ENCODE results near the gene THSD4.
"Not testable (repeated sequence)": the region's sequence is repeated elsewhere in the genome, so short reads cannot be mapped to it uniquely, and the experiment has no call there.

THSD4 gene

DNA sequence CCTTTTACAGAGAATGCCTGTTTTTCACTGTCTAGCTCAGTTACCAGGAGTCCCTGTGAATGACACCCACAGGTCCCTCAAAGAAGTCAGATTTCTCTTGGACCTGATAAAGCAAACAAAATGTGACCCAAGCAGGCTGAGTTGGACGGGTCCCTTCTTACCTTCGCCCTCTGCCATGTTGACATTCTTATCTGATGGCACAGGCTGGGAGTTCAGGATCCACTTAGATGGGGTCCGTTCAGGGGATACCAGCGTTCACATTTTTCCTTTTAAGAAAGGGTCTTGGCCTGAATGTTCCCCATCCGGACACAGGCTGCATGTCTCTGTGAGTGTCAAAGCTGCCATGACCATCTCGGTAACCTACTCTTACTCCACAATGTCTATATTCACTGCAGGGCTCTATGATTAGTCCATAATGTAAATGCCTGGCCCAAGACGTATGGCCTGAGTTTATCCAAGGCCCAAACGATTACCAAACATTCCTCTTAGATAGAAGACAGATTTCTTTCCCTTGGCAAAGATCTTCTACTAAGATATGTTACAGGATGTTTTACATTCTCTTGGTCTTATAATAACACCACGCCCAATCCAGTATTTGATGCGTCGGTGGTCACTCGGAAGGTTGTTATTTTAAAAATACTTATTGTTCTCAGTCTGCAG, 179.1 kb downstream of the THSD4 start:
- peak; percentile 43 for DNase-seq (ENCODE audit: low read depth)

DNA sequence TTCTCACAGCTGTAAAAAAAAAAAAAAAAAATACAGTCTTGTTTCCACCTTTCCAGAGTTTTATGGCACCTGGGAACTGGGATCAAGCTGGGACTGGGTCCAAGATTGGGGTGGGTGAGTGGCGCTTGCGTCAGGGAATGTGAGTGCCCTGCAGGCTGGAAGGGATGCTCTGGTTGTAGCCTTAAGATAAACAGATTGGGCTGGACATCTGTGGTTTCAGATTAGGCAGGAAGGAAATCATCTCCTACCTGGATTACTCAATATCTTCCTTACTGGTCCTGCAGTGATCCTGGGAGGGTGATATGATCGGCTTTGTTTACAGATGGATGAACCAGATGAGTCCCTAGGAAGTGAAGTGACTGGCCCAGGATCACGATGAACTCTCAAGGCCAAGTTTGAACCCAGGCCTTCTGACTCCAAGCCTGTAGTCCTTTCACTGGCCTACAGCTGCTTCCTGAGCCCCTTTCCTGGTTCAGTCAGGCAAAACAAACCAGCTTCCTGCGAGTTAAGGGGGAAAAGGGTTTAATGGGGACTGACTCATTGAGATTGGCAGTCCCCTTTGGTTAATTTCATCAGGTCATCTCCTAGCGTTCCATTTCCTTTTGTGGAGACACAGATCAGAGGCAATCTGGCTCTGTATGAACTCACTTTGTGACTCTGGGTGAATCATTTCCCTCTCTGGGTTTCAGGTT, 179.8 kb downstream of the THSD4 start:
- peak; percentile 97 for DNase-seq (ENCODE audit: low read depth)

DNA sequence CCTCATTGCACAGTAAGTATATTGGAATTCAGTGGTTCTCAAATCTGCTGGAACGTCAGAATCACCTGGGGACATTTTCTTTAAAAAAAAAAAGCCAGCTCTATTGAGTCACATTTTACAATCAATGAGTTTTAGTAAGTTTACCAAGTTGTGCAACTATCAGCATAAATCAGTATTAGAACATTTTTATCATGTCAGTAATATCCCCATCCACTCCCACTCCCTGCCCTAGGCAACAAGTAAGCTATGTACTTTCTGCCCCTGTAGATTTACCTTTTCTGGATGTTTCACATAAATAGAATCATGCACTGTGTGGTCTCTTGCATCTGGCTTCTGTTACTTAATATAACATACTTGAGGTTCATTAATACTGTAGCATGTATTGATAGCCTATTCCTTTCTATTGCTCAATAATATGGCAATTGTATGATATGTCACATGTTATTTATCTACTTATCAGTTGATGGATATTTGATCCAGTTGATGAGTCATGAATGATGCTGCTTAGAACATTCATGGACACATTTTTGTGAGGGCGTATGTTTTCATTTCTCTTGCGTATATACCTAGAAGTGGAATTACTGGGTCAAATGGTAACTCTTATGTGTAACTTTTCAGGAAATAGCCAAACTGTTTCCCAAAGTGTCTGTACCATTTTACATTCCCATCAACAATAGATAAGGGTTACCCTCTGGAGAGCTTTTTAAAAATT, 180.5 kb downstream of the THSD4 start:
- DNase-seq (ENCODE audit: low read depth) = peak; percentile 54

DNA sequence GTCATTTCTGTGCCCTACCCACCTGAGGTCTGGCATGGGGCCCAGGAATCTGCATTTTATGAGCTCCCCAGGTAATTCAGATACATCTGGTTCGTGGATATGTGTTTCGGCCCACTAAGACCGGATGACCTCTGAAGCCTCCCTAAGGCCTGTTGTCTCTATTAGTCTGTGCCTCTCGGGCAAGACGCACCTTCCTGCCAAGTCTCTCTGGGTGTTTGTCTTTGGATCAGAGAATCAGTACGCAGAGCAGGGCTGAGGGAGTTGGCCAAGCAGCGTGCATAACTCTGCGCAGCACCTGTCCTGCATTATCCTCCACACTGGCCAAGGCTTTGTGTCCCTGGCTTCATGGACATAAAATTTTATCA, 181.0 kb downstream of the THSD4 start:
- no peak for DNase-seq (ENCODE audit: low read depth)

DNA sequence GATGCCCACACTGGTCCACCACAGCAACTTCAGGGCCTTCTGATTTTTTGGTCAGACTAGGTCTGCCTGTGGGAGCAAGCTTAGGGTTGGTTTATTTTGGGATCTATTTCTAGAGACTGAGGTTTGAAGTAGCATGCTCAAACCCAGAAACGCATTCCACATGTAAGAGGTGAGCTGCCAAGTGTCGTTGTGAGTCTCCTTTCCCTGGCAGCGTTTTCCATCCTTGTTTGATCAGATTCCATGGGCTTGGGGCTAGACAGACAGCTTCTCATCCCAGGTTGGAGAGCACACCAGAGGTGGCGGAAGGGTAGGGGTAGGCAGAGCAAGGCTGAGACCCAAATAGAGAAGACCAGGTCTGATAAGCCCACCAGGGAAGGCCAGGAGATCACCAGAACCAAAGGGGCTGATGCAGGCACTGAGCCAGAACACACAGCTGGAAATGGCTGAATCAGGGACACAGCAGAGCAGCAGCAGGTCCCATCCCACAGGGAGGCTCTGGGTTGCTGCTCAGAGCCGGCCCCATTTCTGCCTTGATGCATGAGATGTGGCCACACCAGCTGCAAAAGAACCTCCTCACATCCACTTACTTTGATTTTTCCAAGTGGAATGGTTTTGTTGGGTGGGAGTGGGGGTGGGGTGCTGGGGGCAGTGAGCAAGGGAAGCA, 186.8 kb downstream of the THSD4 start:
- no peak for DNase-seq (ENCODE audit: low read depth)

DNA sequence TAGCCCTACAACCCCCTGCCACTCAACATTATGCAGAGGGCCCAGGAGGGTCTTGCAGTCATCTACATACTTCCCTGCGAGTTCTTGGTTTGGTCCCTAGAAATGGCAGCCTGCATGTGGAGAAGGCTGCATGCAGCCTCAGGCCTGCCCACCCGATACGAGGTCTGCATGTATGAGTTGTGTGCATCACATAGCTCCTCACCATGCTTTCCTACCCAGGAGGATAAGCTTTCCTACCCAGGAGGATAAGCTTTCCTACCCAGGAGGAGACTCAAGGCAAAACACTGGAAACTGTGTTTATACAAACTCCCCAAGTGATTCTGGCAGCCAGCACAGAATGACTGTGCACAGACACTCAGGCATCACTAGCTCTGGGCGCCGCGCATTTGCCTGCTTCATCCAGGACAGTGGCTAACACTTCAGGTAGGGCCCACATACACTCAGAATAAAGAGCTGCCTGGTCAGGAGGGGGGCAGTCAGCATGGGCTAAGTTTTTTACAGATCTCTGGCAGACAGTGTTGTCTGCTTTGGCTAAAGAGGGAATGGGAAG, 187.7 kb downstream of the THSD4 start:
- peak; percentile 21 for DNase-seq (ENCODE audit: low read depth)

DNA sequence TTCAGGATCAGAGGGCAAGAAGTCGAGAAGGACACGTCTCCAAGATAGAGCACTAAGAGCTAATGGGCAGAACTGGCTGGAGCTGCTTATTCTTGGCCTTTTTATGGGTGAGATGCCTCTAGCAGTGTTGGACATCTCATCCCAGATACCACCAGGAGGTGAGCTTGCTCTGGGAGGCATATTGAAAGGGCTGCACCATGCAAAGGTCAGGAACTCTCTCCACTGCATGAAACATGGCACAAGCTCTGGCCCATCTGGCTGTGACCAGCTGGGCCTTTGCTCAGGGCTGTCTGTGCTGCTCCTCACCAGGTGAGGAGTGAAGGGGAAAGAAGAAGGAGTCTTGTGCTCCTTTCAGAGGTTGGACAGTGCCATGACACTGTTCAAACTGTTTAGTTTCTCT, 188.7 kb downstream of the THSD4 start:
- no peak for DNase-seq (ENCODE audit: low read depth)

DNA sequence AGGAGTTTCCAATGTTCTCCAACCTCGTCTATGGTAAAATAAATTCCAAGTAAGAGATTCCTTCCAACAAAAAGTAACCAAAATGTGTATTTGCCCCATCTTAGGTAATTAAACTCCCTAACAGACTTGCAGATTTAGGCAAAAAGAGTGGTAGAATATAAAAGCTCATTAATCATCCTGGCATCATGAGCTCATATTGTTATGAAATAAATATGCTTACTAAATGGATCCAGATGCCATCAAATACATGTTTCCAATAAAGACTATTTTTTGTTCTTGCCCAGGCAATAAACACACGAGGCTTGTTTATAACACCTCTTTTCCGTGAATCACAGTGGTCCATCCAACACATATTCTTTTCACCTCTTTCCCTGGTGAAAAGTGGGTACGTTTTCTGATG, 189.4 kb downstream of the THSD4 start:
- DNase-seq (ENCODE audit: low read depth) = no peak

DNA sequence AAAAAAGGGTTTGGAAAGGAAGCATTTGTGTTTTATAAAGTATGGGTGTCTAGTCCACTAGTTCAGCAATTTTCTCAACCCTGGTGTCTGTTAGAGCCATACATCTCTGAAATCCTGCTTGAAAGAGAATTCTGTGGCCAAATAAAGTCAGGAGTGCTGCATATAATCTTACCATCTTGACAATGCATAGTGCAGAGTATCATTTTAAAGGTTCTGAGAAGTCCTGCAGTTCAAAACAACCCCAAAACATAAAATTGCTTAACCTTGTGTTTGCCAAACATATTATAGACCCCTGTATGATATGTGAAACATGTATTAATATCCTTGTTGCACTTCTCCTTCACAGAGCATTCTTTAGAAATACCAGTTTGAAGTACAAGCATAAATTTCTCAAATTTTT, 191.3 kb downstream of the THSD4 start:
- DNase-seq (ENCODE audit: low read depth) = no peak

DNA sequence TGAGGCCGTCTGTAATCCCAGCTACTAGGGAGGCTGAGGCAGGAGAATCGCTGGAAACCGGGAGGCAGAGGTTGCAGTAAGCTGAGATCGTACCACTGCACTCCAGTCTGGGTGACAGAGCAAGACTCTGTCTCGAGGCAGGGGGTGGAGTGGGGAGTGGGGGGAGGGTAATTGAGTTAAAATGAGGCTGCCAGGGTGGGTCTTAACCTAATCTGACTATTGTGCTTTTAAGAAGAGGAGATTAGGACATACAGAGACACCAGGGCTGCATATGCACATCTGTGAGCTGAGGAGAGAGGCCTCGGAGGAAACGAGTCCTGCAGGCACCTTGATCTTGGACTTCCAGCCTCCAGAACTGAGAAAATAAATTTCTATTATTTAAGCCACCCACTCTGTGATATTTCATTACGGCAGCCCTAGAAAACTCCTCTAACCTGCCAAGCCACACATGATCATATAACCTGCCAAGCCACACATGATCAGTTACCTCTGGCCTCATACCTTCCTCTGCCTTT, 197.0 kb downstream of the THSD4 start:
- no peak for DNase-seq (ENCODE audit: low read depth)

DNA sequence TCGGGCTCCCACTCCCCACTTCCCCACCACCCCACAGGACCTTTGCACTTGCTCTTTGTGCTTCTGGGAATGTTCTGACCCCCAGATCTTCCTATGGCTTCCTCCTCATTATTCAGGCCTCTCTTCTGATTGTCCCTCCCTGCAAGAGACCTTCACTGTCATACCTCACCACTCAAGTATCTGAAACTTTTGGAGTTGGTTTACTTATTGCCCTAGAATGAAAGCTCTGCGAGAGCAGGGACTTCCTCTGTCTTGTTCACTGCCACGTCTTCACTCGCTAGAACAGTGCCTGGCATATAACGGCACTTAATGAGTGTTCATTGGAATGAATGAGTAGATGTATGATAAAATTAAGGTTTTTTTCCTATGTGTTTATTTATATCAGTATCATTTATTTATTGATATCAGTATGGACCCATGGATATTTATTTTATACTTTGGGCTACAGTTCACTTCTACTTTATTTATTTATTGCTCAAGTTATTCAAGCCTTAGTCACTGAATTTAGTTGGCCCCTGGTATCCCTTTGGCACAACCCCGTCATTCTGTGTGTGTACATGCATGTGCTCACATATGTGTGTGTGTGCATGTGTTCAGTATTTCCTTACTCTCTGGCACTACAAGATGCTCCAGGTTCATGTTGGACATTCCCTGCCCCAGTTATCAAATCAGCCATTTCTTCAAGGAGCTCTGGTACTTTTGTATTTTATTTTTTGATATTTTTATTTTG, 197.6 kb downstream of the THSD4 start:
- DNase-seq (ENCODE audit: low read depth) = no peak

DNA sequence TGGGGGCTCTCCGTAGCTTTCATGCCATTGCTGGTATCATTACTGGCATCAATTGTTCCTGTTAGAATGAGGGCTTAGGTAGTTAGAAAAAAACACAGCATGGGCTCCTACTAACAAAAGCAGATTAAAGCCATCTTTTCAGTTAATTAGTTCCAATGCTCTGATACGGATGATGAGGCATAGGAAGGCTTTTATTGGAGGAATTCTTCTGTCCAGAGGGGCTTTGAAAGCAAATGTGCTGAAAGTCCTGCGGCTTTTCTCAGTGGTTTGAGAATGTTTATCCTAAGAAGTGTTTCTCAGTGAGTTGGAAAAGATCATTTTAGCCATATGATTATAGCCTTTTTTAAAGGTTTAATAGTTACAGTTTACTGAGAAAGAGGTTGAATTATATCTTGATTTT, 198.5 kb downstream of the THSD4 start:
- no peak for DNase-seq (ENCODE audit: low read depth)

DNA sequence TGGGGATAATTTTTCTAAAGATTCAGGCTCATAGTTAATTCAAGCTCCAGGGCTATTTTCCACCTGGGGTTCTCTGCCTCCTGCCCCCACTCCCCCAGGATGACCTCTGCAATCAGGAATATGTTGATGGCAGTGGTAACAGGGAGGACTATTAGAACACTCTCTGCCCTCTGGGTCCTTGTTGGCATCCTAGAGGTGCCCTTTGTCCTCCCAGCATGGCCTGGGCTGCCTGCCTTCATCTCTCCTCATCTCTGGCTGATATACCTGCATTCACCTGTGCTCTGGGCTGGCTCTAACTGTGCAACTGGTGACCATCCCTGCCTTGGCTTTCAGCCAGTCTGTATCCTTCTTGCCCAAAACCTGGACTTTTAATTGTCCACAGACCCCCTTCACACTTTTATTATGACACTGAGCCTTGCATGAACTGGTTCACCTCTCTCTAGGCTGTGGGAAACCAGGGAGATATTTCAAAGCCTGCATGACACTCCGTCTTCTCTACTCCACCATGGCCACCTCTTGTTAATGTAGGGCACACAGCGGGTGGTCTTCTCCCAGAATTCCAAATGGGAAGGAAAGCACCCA, 199.8 kb downstream of the THSD4 start:
- DNase-seq (ENCODE audit: low read depth) = no peak

DNA sequence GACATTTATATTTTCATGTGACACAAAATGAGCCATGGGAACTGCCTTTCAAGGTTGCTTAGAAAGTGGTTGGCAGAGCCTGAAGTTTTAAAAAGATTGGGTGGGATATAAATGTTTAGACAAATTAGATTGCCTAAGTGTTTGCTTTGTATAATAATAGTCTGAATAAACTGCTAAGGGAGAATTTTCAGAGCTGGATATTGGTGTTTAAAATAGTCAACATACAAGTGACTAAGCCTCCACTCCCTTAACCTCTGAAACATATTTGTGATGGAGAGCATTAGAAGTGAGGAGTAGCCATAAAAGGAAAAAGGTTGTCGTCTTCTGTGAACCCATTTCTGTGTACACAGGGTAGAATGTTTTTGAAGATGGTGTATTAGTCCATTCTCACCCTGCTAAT, 201.6 kb downstream of the THSD4 start:
- DNase-seq (ENCODE audit: low read depth) = no peak

DNA sequence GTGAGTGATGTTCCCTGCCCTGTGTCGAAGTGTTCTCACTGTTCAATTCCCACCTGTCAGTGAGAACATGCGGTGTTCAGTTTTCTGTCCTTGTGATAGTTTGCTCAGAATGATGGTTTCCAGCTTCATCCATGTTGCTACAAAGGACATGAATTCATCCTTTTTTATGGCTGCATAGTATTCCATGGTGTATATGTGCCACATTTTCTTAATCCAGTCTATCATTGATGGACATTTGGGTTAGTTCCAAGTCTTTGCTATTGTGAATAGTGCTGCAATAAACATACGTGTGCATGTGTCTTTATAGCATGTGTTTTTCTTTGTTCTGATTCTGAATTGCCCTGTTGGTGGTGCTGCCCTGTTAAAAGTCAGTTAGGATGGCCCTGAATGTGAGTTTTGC, 204.2 kb downstream of the THSD4 start:
- not testable (repeated sequence) for DNase-seq (ENCODE audit: low read depth)

DNA sequence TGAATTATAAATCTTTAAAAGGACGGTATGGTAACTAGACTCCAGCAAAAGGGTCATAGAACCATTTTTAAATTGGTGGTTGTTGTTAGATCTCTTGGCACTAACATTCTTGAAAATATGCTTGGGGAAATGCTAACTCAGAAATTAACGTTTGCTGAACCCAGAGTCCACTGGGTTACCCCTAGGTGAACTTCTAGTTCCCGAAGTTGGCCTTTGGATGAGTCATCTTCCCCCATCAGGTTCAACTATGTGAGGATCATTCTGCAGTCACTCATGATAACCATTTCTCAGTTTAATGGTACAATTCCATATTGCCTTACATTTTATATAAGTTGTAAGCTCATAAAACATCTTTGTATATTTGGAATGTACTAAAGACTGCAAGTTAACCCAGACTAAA, 204.7 kb downstream of the THSD4 start:
- no peak for DNase-seq (ENCODE audit: low read depth)

DNA sequence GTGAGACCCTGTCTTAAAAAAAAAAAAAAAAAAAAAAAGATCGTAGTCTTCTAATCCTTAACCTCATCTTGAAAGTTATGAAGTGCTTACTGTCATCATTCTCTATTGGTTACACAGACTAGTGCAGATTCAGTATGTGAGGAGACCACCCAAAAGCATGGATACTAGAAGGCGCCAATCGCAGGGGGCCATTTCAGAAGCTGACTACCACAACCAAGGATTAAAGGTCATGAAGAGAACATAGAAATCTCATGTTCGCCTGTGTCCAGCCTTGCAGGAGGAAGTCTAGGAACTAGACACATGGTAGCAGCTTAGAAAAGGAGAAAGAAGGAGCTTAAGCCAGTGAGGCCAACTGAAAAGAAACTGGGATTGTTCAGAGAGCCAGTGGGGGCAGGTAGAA, 207.8 kb downstream of the THSD4 start:
- no peak for DNase-seq (ENCODE audit: low read depth)

DNA sequence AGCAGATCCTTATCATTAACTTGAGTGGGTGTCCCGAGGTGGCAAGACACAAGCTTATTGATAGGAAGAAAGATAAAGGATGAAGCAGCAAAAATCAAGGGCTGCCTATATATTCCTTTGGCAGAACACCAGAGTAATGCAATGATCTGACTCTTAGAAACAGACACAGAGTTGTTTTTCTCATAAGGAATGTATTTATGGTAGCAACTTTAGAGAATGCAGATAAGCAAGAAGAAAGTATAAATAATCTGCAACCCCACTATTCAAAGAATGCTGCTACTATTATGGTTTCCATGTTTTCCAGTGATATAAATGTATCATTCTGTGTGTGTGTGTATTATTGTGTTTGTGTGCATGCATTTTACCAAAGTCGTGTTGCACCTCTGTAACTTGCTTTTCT, 208.3 kb downstream of the THSD4 start:
- DNase-seq (ENCODE audit: low read depth) = no peak

DNA sequence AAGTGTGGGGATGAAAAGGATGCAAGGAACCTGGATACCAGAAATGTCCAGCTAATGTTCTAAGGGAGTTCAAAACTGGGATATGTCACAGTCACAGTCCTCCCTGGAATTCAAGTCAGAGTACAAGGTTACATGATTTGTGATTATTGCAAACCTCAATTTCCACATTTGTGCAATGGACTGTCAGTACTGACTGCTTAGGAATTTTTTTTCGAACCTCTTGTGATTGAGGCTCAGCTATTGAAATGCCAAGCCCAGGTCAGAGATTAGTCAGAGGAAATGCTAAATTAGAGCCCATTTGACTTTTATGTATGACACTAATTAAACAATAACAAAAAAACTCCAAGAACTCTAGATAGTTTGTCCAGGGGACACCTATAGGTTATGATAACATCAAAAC, 210.2 kb downstream of the THSD4 start:
- DNase-seq (ENCODE audit: low read depth) = no peak

DNA sequence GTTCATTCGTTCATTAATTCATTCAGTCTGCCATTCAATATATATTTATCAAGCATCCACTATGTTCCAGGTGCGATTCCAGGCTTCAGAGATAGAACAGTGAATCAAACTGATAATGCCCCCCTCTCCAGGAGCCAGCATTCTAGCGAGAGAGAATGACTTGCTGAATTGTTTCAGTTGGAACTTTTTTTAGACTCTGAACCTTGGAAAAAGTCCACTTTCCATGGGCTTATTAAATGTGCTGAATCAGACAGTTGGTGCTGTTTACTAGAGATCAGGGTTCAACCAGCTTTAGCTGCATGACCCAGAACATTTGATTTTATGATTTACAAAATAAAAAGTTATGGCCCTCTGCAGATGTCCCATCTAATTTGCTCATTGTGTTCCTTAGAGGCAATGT, 213.2 kb downstream of the THSD4 start:
- DNase-seq (ENCODE audit: low read depth) = peak; percentile 36

DNA sequence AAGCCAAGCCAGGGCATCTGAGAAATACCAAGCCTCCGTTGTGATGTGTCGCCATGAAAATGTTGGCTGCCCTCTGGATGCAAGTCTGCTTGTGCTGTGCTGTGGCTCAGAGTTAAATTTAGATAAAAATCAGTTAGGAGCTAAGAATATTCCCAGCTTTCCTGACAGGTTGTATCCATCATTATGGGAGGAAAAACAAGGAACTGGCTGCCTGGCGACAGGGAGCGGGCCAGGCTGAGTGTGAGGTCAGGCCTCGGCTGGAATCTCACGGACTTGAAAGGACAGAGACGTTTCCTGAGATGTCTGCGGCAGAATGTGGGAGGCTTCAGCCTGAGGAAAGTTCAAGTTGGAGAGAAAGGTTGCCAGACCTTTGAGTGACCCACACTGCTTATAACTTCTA, 213.8 kb downstream of the THSD4 start:
- DNase-seq (ENCODE audit: low read depth) = no peak

All from stromal cell of bone marrow (primary cell).